Prostate gland (tissue), 2 donors: Measurements from ENCODE around the gene NBEA.

ENCODE experiments used
- POLR2A ChIP-seq: fragments of 450-650 bp; IDR thresholded peaks from one replicate; pipeline ENCODE4 v1.6.1; 2016; ENCODE audit warnings: antibody characterized with exemption, mild to moderate bottlenecking
- TF ChIP-seq, protein P1 (sequence below), 4 experiments: fragments of 200-600 bp in 2 of 4; fragments of 450-650 bp in 2 of 4; sonication (generic) in 2 of 4; IDR thresholded peaks; 1 replicate in 3 of 4; 2 replicates in 1 of 4; pipeline ENCODE4 v1.5.1; 2016 to 2019; ENCODE audit warnings: antibody characterized with exemption in 4 of 4, mild to moderate bottlenecking in 2 of 4, moderate library complexity in 2 of 4

DNA sequence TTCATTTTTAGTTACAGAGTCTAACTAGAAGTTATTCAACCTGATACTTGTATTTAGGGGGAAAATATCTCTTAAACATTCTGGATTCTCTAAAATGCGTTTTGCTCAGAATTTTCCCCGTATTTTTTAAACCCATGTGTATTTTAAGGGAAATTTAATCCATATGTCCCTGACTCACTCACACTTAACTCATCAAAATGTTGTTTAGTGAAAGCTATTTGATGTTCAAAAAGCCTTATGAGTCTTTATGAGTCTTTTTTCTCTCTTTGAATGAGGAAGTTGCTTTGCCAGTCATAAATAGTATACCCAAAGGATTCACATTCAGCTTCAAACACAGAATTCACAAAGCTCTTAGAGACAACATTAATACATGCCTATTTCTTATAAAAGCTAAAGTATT lies 518.0 kb downstream of the NBEA start:
- TF ChIP-seq POLR2A, result no peak
- TF ChIP-seq, protein P1, sequence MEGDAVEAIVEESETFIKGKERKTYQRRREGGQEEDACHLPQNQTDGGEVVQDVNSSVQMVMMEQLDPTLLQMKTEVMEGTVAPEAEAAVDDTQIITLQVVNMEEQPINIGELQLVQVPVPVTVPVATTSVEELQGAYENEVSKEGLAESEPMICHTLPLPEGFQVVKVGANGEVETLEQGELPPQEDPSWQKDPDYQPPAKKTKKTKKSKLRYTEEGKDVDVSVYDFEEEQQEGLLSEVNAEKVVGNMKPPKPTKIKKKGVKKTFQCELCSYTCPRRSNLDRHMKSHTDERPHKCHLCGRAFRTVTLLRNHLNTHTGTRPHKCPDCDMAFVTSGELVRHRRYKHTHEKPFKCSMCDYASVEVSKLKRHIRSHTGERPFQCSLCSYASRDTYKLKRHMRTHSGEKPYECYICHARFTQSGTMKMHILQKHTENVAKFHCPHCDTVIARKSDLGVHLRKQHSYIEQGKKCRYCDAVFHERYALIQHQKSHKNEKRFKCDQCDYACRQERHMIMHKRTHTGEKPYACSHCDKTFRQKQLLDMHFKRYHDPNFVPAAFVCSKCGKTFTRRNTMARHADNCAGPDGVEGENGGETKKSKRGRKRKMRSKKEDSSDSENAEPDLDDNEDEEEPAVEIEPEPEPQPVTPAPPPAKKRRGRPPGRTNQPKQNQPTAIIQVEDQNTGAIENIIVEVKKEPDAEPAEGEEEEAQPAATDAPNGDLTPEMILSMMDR (IDR thresholded peaks at IDR 0.05), result no peak
